Measurements from ENCODE around the gene TIMP2. TPM values are rescaled to one million over a fixed set of nuclear protein-coding genes. Genes with fewer than 3 reads are reported as not detected.

Gene TIMP2, protein sequence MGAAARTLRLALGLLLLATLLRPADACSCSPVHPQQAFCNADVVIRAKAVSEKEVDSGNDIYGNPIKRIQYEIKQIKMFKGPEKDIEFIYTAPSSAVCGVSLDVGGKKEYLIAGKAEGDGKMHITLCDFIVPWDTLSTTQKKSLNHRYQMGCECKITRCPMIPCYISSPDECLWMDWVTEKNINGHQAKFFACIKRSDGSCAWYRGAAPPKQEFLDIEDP
- under 1 TPM; 0.74 to 0.86 TPM for total RNA-seq

- no peak within 1 kb of the TSS for H3K27ac Mint-ChIP-seq
These were observed at the start of gene TIMP2 for GRCh38 chr17:78925234-78925633. TIMP2 (minus strand) TSS chr17:78925387; CDS start chr17:78925088, 299 bp downstream.

DNA sequence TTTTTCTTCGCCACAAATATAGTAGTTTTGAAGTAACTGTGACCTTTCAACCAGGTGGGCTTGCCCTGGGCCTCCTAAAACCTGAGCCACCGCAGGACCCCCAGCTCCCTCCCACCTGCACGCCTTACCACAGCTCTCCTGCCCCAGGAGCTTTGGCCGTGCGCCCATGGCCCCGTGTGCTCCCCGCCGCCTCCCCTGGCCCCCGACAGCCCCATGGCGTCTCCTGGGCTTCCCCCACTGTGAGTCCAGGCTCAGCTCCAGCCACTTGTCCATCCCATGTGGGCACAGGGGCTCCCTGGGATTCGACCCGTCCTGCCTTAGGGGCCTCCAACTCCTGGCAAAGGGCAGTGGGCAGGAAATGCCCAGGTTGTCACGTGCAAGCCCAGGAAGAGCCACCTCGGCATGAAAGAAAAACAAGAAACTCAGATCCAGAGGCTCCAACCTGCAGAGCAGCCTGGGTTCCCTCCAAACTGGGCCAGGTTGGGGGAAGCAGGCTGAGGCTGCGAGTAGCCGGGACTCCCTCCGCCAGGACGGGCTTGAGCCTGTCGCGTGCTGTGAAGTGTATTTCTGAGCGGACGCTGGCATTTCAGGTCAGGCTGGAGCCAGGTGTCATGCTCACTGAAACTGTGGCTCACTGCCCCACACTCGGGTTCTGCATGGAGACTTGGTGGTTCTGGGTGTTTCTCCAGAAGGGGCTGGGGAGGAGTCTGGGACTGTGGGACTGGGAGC is 48.8 kb upstream of the TIMP2 start:
- no peaks in the 10 kb centered on the region for H3K9me3 Mint-ChIP-seq
- H3K27me3 Mint-ChIP-seq: no peaks in the 10 kb centered on the region
- no peak for ATAC-seq (replicated peaks)
- H3K4me3 Mint-ChIP-seq: no peak overlapping the region
- H3K27ac Mint-ChIP-seq: no peak overlapping the region
- H3K36me3 Mint-ChIP-seq (ENCODE audit: low read depth): no peaks in the 10 kb centered on the region
- peaks cover 7% of the 10 kb centered on the region for H3K4me1 Mint-ChIP-seq

More at GRCh38 chr17:78925234-78925633, at the start of gene TIMP2:
- peaks cover 4% of the 10 kb centered on the region for H3K4me1 Mint-ChIP-seq
- H3K36me3 Mint-ChIP-seq (ENCODE audit: low read depth): no peaks in the 10 kb centered on the region
- peak within 1 kb of the TSS; percentile 55 for H3K4me3 Mint-ChIP-seq
- no peaks in the 10 kb centered on the region for H3K9me3 Mint-ChIP-seq
- H3K27me3 Mint-ChIP-seq: peaks cover 4% of the 10 kb centered on the region
- peak; percentile 68 for ATAC-seq (replicated peaks)

DNA sequence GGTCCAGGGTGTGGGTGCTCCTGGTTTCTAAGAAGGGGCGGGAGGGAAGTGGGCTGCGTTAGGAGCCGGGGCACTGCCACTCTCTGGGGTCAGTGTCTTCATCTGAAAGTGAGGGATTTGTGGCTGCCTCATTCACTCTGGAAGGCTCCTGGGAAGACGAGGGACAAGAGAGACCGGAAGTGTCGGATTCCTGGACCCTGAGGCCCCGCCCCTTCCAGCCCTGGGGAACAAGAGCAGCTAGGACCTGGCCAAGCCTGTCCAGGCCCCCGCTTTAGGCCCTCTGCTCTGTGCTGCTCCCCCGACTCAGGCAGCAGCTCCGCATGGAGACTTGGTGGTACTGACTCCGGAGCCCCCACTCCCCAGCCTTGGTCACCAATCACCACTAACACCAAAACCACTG is 48.0 kb upstream of the TIMP2 start:
- no peak overlapping the region for H3K27ac Mint-ChIP-seq
- H3K27me3 Mint-ChIP-seq: no peaks in the 10 kb centered on the region
- no peak overlapping the region for H3K4me3 Mint-ChIP-seq
- ATAC-seq (replicated peaks): no peak
- H3K4me1 Mint-ChIP-seq: peaks cover 7% of the 10 kb centered on the region
- H3K9me3 Mint-ChIP-seq: no peaks in the 10 kb centered on the region
- H3K36me3 Mint-ChIP-seq (ENCODE audit: low read depth): no peaks in the 10 kb centered on the region

DNA sequence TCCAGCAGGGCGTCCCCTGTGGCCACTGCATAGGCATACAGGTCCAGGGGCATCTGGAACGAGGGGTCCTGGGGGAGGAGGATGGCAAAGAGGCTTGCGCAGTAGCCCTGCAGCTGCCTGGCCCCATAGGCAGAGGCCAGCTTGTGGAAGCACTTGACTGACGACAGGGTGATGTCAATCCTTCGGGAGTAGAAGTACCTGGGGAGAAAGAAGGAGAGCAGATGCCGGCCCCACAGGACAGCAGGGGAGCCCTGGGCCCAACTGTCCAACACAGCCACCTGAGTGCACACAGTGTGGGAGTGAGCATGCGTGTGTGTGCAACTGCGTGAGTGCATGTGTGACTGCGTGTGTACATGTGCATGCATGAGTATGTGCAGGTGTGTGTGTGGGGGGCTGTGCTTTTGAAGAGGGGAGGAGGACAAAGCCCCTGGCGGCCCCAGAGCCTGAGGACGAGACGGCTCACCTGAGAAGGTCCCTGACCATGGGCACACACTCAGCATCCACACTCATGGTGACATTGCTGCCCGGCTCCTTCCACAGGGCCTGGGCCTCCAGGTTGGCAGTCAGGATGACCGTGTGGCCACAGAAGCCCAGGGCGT is 47.4 kb upstream of the TIMP2 start:
- Mint-ChIP-seq H3K36me3 (ENCODE audit: low read depth) (no peaks in the 10 kb centered on the region), H3K27me3 (no peaks in the 10 kb centered on the region), H3K4me1 (peaks cover 7% of the 10 kb centered on the region), H3K27ac (no peak overlapping the region), H3K9me3 (no peaks in the 10 kb centered on the region), H3K4me3 (no peak overlapping the region)
- no peak for ATAC-seq (replicated peaks)

- Mint-ChIP-seq H3K9me3 (no peaks in the 10 kb centered on the region), H3K27me3 (no peaks in the 10 kb centered on the region), H3K36me3 (ENCODE audit: low read depth) (no peaks in the 10 kb centered on the region), H3K4me1 (peaks cover 7% of the 10 kb centered on the region), H3K4me3 (no peak overlapping the region), H3K27ac (peak overlapping the region; percentile 11)
- peak; percentile 2 for ATAC-seq (replicated peaks)
These were observed 46.7 kb upstream of the TIMP2 start for GRCh38 chr17:78971756-78972506.

DNA sequence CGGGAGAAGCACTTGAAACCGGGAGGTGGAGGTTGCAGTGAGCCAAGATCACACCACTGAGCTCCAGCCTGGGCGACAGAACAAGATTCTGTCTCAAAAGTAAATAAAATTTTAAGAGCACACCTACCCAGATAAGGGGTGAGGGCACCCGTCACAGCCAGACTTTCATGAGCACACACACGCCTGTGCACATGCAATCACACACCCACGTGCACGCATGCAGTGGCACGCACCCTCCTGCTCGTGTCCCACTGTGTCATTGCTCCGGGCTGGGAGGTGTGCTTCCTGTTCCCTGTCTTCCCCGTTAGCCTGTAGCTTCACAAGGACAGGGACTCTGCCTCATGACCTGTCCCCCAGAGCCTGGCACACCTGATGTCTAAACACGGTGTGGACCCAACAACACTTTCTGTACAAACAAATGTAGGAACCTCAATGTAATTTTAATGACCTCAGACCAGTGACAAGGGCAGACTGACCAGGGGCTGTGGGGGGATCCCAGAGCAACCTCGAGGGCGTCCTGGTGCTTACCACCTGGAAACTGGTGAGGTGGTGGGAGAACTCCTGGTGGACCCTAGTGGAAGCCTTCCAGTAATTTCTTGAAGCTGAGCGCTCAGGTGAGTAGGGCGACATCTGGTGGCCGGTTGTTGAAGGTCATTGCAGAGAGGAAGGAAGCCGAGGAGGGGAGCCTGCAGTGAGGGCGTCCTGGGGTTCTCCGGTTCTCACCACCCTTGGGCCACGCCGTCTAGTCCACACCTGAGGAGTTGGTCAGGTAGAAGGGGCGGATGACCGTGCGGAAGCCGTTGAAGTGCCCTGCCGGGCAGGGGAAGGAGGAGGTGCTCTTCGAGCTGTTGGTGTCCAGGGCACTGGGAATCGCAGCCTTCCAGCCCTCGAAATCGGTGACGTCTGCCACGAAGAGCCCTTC is 45.9 kb upstream of the TIMP2 start:
- peak overlapping the region; percentile 11 for H3K27ac Mint-ChIP-seq
- peaks cover 7% of the 10 kb centered on the region for H3K4me1 Mint-ChIP-seq
- peak; percentile 74 for ATAC-seq (replicated peaks)
- no peaks in the 10 kb centered on the region for H3K9me3 Mint-ChIP-seq
- no peak overlapping the region for H3K4me3 Mint-ChIP-seq
- no peaks in the 10 kb centered on the region for H3K36me3 Mint-ChIP-seq (ENCODE audit: low read depth)
- H3K27me3 Mint-ChIP-seq: no peaks in the 10 kb centered on the region

DNA sequence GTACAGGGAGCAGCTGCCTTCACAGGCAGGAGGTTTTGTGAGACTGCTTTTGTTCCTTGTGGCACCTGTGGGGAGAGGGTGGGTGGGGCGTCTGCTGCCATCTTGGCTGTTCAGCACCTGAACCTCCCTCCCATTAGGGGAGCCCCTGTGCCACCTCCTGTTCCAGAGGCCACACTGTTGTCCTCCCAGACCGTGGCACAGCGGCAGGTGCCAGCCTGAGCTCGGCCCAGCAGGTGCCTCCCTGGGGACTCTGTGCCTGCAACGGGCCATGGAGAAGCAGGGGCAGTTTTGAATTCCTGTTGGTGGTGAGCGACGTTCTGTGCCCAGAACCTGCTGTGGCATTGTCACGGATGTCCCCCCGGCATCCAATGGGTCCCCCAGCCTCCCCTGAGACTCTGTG is 44.7 kb upstream of the TIMP2 start:
- H3K4me3 Mint-ChIP-seq: no peak overlapping the region
- H3K27me3 Mint-ChIP-seq: no peaks in the 10 kb centered on the region
- H3K36me3 Mint-ChIP-seq (ENCODE audit: low read depth): no peaks in the 10 kb centered on the region
- H3K27ac Mint-ChIP-seq: peak overlapping the region; percentile 28
- no peak for ATAC-seq (replicated peaks)
- H3K9me3 Mint-ChIP-seq: no peaks in the 10 kb centered on the region
- H3K4me1 Mint-ChIP-seq: peaks cover 7% of the 10 kb centered on the region

DNA sequence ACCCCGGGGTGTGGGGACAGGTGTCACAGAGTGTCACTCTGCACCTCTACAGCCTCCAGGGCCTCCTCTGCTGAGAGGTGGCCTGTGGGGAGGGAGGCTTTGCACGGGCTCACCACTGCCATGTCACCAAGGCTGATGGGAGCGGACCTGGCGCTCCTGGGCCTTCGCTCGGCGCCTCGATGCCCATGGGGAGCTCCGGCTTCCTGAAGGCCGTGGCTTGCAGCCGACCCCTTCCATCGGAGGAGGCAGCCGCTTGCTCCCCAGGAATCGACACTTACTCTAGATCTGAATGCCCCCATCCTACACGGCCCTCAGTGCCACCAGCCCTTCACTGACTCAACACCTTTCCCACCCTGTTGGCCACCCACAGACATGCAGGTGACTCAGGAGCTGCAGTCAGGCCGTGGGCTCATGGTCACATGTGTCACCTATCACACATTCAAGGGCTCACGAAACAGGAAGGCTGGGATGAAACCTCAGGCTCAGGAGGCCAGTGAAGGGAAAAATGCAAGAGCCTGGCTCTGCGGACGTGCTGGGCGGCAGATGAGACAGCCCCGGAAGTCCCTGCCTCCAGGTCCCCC is 42.7 kb upstream of the TIMP2 start:
- Mint-ChIP-seq H3K27ac (no peak overlapping the region), H3K9me3 (no peaks in the 10 kb centered on the region), H3K36me3 (ENCODE audit: low read depth) (no peaks in the 10 kb centered on the region), H3K4me1 (peaks cover 7% of the 10 kb centered on the region), H3K27me3 (no peaks in the 10 kb centered on the region), H3K4me3 (no peak overlapping the region)
- ATAC-seq (replicated peaks): peak; percentile 52

GRCh38 chr17:78966910-78967600 is 41.9 kb upstream of the TIMP2 start:
- ATAC-seq (replicated peaks): no peak
- no peaks in the 10 kb centered on the region for H3K27me3 Mint-ChIP-seq
- no peak overlapping the region for H3K4me3 Mint-ChIP-seq
- H3K36me3 Mint-ChIP-seq (ENCODE audit: low read depth): no peaks in the 10 kb centered on the region
- peaks cover 7% of the 10 kb centered on the region for H3K4me1 Mint-ChIP-seq
- no peaks in the 10 kb centered on the region for H3K9me3 Mint-ChIP-seq
- no peak overlapping the region for H3K27ac Mint-ChIP-seq

GRCh38 chr17:78966123-78966813 is 41.1 kb upstream of the TIMP2 start:
- Mint-ChIP-seq H3K27ac (no peak overlapping the region), H3K27me3 (no peaks in the 10 kb centered on the region), H3K36me3 (ENCODE audit: low read depth) (no peaks in the 10 kb centered on the region), H3K4me3 (no peak overlapping the region), H3K4me1 (peaks cover 4% of the 10 kb centered on the region), H3K9me3 (no peaks in the 10 kb centered on the region)
- ATAC-seq (replicated peaks): no peak

- no peak for ATAC-seq (replicated peaks)
- no peak overlapping the region for H3K4me3 Mint-ChIP-seq
These were observed 40.3 kb upstream of the TIMP2 start for GRCh38 chr17:78965491-78965924.

GRCh38 chr17:78963378-78963777 is 38.2 kb upstream of the TIMP2 start:
- H3K4me3 Mint-ChIP-seq: no peak overlapping the region
- H3K4me1 Mint-ChIP-seq: no peaks in the 10 kb centered on the region
- H3K9me3 Mint-ChIP-seq: no peaks in the 10 kb centered on the region
- no peak overlapping the region for H3K27ac Mint-ChIP-seq
- no peaks in the 10 kb centered on the region for H3K36me3 Mint-ChIP-seq (ENCODE audit: low read depth)
- peaks cover 4% of the 10 kb centered on the region for H3K27me3 Mint-ChIP-seq
- ATAC-seq (replicated peaks): no peak

More at GRCh38 chr17:78965491-78965924, 40.3 kb upstream of the TIMP2 start:
- Mint-ChIP-seq H3K27me3 (no peaks in the 10 kb centered on the region), H3K36me3 (ENCODE audit: low read depth) (no peaks in the 10 kb centered on the region), H3K27ac (no peak overlapping the region), H3K9me3 (no peaks in the 10 kb centered on the region), H3K4me1 (no peaks in the 10 kb centered on the region)
